ENCODE results near the gene CTXN1.

Gene CTXN1

GRCh38 chr19:7917267-7918061, 8.5 kb downstream of the CTXN1 start (continued):
- TF ChIP-seq ZNF354C (tag by site-specific recombination; IDR thresholded peaks at IDR 0.05; ENCODE audit: borderline replicate concordance, low read depth) (no peak), ZNF600 (tag by site-specific recombination; IDR thresholded peaks at IDR 0.05) (peak; percentile 24; the same call in 1 of the 2 replicates), SP2 (tag by site-specific recombination; IDR thresholded peaks at IDR 0.05) (peak; percentile 58), ZNF555 (tag by site-specific recombination; conservative IDR thresholded peaks at IDR 0.05) (no peak), ZBTB7A (tag by site-specific recombination; IDR thresholded peaks at IDR 0.05; ENCODE audit: low read depth) (no peak), PRDM4 (tag by site-specific recombination; IDR thresholded peaks at IDR 0.05) (no peak), BCL6B (tag by site-specific recombination; IDR thresholded peaks at IDR 0.05) (no peak), ZEB2 (tag by site-specific recombination; IDR thresholded peaks at IDR 0.05) (0 out of 2 replicates have a peak, but pooled peaks have one; percentile 50), YY1 (tag by site-specific recombination; IDR thresholded peaks at IDR 0.05) (no peak), GLIS1 (tag by site-specific recombination; IDR thresholded peaks at IDR 0.05) (peak; percentile 99), HOXC10 (CRISPR knock-in tag; IDR thresholded peaks at IDR 0.05) (no peak), SCRT2 (tag by site-specific recombination; IDR thresholded peaks at IDR 0.05) (peak; percentile 42; the same call in 1 of the 2 replicates), ZNF660 (tag by site-specific recombination; IDR thresholded peaks at IDR 0.05) (0 out of 2 replicates have a peak, but pooled peaks have one; percentile 60), FEZF1 (tag by site-specific recombination; IDR thresholded peaks at IDR 0.05) (no peak), ZNF510 (tag by site-specific recombination; IDR thresholded peaks at IDR 0.05; ENCODE audit: insufficient replicate concordance) (no peak), ZFP37 (tag by site-specific recombination; IDR thresholded peaks at IDR 0.05) (no peak), OSR2 (tag by site-specific recombination; IDR thresholded peaks at IDR 0.05) (no peak), ZNF211 (tag by site-specific recombination; IDR thresholded peaks at IDR 0.05; ENCODE audit: low read depth) (no peak), ZSCAN16 (tag by site-specific recombination; IDR thresholded peaks at IDR 0.05) (no peak), WT1 (tag by site-specific recombination; IDR thresholded peaks at IDR 0.05) (no peak), ZFP69B (tag by site-specific recombination; IDR thresholded peaks at IDR 0.05) (0 out of 2 replicates have a peak, but pooled peaks have one; percentile 22)
- TF ChIP-seq, protein P1, sequence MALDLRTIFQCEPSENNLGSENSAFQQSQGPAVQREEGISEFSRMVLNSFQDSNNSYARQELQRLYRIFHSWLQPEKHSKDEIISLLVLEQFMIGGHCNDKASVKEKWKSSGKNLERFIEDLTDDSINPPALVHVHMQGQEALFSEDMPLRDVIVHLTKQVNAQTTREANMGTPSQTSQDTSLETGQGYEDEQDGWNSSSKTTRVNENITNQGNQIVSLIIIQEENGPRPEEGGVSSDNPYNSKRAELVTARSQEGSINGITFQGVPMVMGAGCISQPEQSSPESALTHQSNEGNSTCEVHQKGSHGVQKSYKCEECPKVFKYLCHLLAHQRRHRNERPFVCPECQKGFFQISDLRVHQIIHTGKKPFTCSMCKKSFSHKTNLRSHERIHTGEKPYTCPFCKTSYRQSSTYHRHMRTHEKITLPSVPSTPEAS (tag by site-specific recombination; IDR thresholded peaks at IDR 0.05): peak; percentile 78
- TF ChIP-seq, protein P2, sequence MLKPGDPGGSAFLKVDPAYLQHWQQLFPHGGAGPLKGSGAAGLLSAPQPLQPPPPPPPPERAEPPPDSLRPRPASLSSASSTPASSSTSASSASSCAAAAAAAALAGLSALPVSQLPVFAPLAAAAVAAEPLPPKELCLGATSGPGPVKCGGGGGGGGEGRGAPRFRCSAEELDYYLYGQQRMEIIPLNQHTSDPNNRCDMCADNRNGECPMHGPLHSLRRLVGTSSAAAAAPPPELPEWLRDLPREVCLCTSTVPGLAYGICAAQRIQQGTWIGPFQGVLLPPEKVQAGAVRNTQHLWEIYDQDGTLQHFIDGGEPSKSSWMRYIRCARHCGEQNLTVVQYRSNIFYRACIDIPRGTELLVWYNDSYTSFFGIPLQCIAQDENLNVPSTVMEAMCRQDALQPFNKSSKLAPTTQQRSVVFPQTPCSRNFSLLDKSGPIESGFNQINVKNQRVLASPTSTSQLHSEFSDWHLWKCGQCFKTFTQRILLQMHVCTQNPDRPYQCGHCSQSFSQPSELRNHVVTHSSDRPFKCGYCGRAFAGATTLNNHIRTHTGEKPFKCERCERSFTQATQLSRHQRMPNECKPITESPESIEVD (tag by site-specific recombination; IDR thresholded peaks at IDR 0.05): no peak
- TF ChIP-seq, protein P3, sequence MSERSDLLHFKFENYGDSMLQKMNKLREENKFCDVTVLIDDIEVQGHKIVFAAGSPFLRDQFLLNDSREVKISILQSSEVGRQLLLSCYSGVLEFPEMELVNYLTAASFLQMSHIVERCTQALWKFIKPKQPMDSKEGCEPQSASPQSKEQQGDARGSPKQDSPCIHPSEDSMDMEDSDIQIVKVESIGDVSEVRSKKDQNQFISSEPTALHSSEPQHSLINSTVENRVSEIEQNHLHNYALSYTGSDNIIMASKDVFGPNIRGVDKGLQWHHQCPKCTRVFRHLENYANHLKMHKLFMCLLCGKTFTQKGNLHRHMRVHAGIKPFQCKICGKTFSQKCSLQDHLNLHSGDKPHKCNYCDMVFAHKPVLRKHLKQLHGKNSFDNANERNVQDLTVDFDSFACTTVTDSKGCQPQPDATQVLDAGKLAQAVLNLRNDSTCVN (tag by site-specific recombination; optimal IDR thresholded peaks at IDR 0.05): peak; percentile 79
- TF ChIP-seq, protein P4, sequence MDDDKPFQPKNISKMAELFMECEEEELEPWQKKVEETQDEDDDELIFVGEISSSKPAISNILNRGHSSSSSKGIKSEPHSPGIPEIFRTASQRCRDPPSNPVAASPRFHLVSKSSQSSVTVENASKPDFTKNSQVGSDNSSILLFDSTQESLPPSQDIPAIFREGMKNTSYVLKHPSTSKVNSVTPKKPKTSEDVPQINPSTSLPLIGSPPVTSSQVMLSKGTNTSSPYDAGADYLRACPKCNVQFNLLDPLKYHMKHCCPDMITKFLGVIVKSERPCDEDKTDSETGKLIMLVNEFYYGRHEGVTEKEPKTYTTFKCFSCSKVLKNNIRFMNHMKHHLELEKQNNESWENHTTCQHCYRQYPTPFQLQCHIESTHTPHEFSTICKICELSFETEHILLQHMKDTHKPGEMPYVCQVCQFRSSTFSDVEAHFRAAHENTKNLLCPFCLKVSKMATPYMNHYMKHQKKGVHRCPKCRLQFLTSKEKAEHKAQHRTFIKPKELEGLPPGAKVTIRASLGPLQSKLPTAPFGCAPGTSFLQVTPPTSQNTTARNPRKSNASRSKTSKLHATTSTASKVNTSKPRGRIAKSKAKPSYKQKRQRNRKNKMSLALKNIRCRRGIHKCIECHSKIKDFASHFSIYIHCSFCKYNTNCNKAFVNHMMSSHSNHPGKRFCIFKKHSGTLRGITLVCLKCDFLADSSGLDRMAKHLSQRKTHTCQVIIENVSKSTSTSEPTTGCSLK (tag by site-specific recombination; IDR thresholded peaks at IDR 0.05): no peak
- TF ChIP-seq, protein P5, sequence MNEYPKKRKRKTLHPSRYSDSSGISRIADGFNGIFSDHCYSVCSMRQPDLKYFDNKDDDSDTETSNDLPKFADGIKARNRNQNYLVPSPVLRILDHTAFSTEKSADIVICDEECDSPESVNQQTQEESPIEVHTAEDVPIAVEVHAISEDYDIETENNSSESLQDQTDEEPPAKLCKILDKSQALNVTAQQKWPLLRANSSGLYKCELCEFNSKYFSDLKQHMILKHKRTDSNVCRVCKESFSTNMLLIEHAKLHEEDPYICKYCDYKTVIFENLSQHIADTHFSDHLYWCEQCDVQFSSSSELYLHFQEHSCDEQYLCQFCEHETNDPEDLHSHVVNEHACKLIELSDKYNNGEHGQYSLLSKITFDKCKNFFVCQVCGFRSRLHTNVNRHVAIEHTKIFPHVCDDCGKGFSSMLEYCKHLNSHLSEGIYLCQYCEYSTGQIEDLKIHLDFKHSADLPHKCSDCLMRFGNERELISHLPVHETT (tag by site-specific recombination; IDR thresholded peaks at IDR 0.05): no peak
- TF ChIP-seq, protein P6, sequence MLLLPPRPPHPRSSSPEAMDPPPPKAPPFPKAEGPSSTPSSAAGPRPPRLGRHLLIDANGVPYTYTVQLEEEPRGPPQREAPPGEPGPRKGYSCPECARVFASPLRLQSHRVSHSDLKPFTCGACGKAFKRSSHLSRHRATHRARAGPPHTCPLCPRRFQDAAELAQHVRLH (tag by site-specific recombination; IDR thresholded peaks at IDR 0.05): no peak
